Measurements from ENCODE around the gene LMNA. TPM values are rescaled to one million over a fixed set of nuclear protein-coding genes. Genes with fewer than 3 reads are reported as not detected.
"Not testable (repeated sequence)": the region's sequence is repeated elsewhere in the genome, so short reads cannot be mapped to it uniquely, and the experiment has no call there.

Gene LMNA
- total and polyA plus RNA-seq, 10 of the 15 experiments (the other 5 are each of a cell fraction or from before 2014, with no cell fraction given), result 0.42 to 334 (median 81.1) TPM

DNA sequence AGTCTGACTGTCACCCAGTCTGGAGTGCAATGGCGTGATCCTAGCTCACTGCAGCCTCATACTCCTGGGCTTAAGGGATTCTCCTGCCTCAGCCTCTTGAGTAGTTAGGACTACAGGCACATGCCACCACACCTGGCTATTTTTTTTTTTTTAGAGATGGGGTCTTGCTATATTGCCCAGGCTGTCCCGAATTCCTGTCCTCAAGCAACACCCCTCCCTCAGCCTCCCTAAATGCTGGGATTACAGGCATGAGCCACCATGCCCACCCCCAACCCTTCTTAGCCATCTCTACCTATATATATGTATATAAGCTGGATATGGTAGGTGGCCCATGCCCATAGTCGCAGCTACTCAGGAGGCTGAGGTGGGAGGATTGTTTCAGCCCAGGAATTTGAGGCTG, 66.0 kb downstream of the LMNA start:
- no peak overlapping the region for H3K27ac ChIP-seq (ENCODE audit: control insufficient read depth, insufficient read depth)
- intact Hi-C loops (cut with micrococcal nuclease; ENCODE audit: unreplicated experiment), result no loop called here
- TF ChIP-seq RFX5 (IDR thresholded peaks at IDR 0.05; ENCODE audit: low read depth, low read length) (no peak), FOS (IDR thresholded peaks at IDR 0.05; ENCODE audit: borderline replicate concordance, extremely low read depth, insufficient read length) (no peak)
- TF ChIP-seq, protein P1, sequence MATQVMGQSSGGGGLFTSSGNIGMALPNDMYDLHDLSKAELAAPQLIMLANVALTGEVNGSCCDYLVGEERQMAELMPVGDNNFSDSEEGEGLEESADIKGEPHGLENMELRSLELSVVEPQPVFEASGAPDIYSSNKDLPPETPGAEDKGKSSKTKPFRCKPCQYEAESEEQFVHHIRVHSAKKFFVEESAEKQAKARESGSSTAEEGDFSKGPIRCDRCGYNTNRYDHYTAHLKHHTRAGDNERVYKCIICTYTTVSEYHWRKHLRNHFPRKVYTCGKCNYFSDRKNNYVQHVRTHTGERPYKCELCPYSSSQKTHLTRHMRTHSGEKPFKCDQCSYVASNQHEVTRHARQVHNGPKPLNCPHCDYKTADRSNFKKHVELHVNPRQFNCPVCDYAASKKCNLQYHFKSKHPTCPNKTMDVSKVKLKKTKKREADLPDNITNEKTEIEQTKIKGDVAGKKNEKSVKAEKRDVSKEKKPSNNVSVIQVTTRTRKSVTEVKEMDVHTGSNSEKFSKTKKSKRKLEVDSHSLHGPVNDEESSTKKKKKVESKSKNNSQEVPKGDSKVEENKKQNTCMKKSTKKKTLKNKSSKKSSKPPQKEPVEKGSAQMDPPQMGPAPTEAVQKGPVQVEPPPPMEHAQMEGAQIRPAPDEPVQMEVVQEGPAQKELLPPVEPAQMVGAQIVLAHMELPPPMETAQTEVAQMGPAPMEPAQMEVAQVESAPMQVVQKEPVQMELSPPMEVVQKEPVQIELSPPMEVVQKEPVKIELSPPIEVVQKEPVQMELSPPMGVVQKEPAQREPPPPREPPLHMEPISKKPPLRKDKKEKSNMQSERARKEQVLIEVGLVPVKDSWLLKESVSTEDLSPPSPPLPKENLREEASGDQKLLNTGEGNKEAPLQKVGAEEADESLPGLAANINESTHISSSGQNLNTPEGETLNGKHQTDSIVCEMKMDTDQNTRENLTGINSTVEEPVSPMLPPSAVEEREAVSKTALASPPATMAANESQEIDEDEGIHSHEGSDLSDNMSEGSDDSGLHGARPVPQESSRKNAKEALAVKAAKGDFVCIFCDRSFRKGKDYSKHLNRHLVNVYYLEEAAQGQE (IDR thresholded peaks at IDR 0.05; ENCODE audit: low read depth, low read length), result no peak
- ChIA-PET SMC1A (ENCODE audit: uncharacterized antibody, unreplicated experiment) (interaction anchor here (0.7 kb wide), 1 partner anchor 33 kb away, joined by 4 read pairs; no protein-coding TSS in a partner anchor), CTCF (no interaction called here), POLR2A (interaction anchor here (0.5 kb wide), 1 partner anchor 908 kb away, joined by 5 read pairs; no protein-coding TSS in a partner anchor), RAD21 (ENCODE audit: unreplicated experiment) (interaction anchor here (0.6 kb wide), 1 partner anchor 13 kb away, joined by 3 read pairs; no protein-coding TSS in a partner anchor)
- DNase-seq (ENCODE audit: low read depth, low spot score), result no peak
- ATAC-seq, result no peak
- no peak overlapping the region for H3K4me2 ChIP-seq (ENCODE audit: control insufficient read depth, insufficient read depth)
- WGBS (ENCODE audit: insufficient coverage, insufficient replicate concordance, low lambda C conversion rate, missing lambda C conversion rate), result 98% methylated on average over 3 of the region's 3 CpGs
- H3K79me2 ChIP-seq (ENCODE audit: control insufficient read depth, insufficient read depth, low read length), result no peaks in the 10 kb centered on the region
- in situ Hi-C loops (cut with MboI), result no loop called here
- H2AFZ ChIP-seq (ENCODE audit: control insufficient read depth, low read depth, low read length), result no peak overlapping the region
- FAIRE-seq, result no peak
- no peaks in the 10 kb centered on the region for H3K27me3 ChIP-seq (replicated peaks in 1 of 2; ENCODE audit: control insufficient read depth in 2 of 2, insufficient read depth in 2 of 2, low read length in 1 of 2)
- no peak overlapping the region for H3K9ac ChIP-seq (ENCODE audit: control insufficient read depth, insufficient read depth, low read length)
- H4K20me1 ChIP-seq (ENCODE audit: control insufficient read depth, insufficient read depth), result no peaks in the 10 kb centered on the region
- no peak overlapping the region for H3K4me3 ChIP-seq
- peaks cover 6 to 13% of the 10 kb centered on the region in 2 experiments for H3K36me3 ChIP-seq (ENCODE audit: control insufficient read depth in 2 of 2, insufficient read depth in 2 of 2, low read length in 1 of 2)
- no peaks in the 10 kb centered on the region; the same call in 1 of the 2 replicates for H3K4me1 ChIP-seq (ENCODE audit: control insufficient read depth, insufficient read depth, low read length)
- no TSS peak for BruUV-seq (replicated peaks)
- H3K9me3 ChIP-seq (replicated peaks; ENCODE audit: control insufficient read depth, insufficient read depth, low read length), result no peaks in the 10 kb centered on the region

DNA sequence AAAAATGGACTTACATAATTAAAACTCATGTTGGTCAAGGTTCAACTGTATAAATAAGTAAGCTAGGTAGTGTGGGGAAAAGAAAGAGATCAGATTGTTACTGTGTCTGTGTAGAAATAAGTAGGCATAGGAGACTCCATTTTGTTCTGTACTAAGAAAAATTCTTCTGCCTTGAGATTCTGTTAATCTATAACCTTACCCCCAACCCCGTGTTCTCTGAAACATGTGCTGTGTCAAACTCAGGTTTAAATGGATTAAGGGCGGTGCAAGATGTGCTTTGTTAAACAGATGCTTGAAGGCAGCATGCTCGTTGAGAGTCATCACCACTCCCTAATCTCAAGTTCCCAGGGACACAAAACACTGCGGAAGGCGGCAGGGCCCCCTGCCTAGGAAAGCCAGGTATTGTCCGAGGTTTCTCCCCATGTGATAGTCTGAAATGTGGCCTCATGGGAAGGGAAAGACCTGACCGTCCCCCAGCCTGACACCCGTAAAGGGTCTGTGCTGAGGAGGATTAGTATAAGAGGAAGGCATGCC, 66.9 kb downstream of the LMNA start:
- in situ Hi-C loops (cut with MboI); H3K27me3 ChIP-seq (replicated peaks in 1 of 2; ENCODE audit: control insufficient read depth in 2 of 2, insufficient read depth in 2 of 2, low read length in 1 of 2); H3K9ac ChIP-seq (ENCODE audit: control insufficient read depth, insufficient read depth, low read length); intact Hi-C loops (cut with micrococcal nuclease; ENCODE audit: unreplicated experiment); H3K27ac ChIP-seq (ENCODE audit: control insufficient read depth, insufficient read depth); FAIRE-seq; BruUV-seq (replicated peaks); H3K36me3 ChIP-seq (ENCODE audit: control insufficient read depth in 2 of 2, insufficient read depth in 2 of 2, low read length in 1 of 2); H3K4me1 ChIP-seq (ENCODE audit: control insufficient read depth, insufficient read depth, low read length); H3K4me2 ChIP-seq (ENCODE audit: control insufficient read depth, insufficient read depth); DNase-seq (ENCODE audit: low read depth, low spot score); H3K9me3 ChIP-seq (replicated peaks; ENCODE audit: control insufficient read depth, insufficient read depth, low read length); POLR2A ChIA-PET; H4K20me1 ChIP-seq (ENCODE audit: control insufficient read depth, insufficient read depth); ATAC-seq; H3K79me2 ChIP-seq (ENCODE audit: control insufficient read depth, insufficient read depth, low read length); RAD21 ChIA-PET (ENCODE audit: unreplicated experiment); CTCF ChIA-PET; H2AFZ ChIP-seq (ENCODE audit: control insufficient read depth, low read depth, low read length); SMC1A ChIA-PET (ENCODE audit: uncharacterized antibody, unreplicated experiment); H3K4me3 ChIP-seq: not testable (repeated sequence)
- WGBS (ENCODE audit: insufficient coverage, insufficient replicate concordance, low lambda C conversion rate, missing lambda C conversion rate), result 73% methylated on average over 8 of the region's 8 CpGs

DNA sequence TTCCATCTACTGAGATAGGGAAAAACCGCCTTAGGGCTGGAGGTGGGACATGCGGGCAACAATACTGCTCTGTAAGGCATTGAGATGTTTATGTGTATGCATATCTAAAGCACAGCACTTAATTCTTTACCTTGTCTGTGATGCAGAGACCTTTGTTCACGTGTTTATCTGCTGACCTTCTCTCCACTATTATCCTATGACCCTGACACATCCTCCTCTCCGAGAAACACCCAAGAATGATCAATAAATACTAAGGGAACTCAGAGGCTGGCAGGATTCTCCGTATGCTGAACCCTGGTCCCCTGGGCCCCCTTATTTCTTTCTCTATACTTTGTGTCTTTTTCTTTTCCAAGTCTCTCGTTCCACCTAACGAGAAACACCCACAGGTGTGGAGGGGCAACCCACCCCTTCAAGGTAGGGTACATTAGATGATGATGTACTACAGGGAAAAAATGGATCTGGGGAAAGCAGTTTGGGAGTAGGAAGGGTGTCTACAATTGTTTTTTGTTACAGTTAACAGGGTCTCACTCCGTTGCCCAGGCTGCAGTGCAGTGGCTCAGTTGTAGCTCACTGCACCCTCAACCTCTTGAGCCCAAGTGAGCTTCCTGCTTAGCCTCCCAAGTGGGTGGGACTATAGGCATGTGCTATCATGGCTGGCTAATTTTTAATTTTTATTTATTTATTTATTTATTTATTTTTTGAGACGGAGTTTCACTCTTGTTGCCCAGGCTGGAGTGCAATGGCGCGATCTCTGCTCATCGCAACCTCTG, 67.7 kb downstream of the LMNA start:
- ATAC-seq; RAD21 ChIA-PET (ENCODE audit: unreplicated experiment); SMC1A ChIA-PET (ENCODE audit: uncharacterized antibody, unreplicated experiment); H3K27me3 ChIP-seq (replicated peaks in 1 of 2; ENCODE audit: control insufficient read depth in 2 of 2, insufficient read depth in 2 of 2, low read length in 1 of 2); H3K9ac ChIP-seq (ENCODE audit: control insufficient read depth, insufficient read depth, low read length); intact Hi-C loops (cut with micrococcal nuclease; ENCODE audit: unreplicated experiment); in situ Hi-C loops (cut with MboI); H3K9me3 ChIP-seq (replicated peaks; ENCODE audit: control insufficient read depth, insufficient read depth, low read length); H3K36me3 ChIP-seq (ENCODE audit: control insufficient read depth in 2 of 2, insufficient read depth in 2 of 2, low read length in 1 of 2); H3K4me3 ChIP-seq; DNase-seq (ENCODE audit: low read depth, low spot score); CTCF ChIA-PET; FAIRE-seq; BruUV-seq (replicated peaks); H3K79me2 ChIP-seq (ENCODE audit: control insufficient read depth, insufficient read depth, low read length); H3K4me1 ChIP-seq (ENCODE audit: control insufficient read depth, insufficient read depth, low read length); H2AFZ ChIP-seq (ENCODE audit: control insufficient read depth, low read depth, low read length); POLR2A ChIA-PET; H3K4me2 ChIP-seq (ENCODE audit: control insufficient read depth, insufficient read depth); H3K27ac ChIP-seq (ENCODE audit: control insufficient read depth, insufficient read depth); H4K20me1 ChIP-seq (ENCODE audit: control insufficient read depth, insufficient read depth): not testable (repeated sequence)
- WGBS (ENCODE audit: insufficient coverage, insufficient replicate concordance, low lambda C conversion rate, missing lambda C conversion rate), result 81% methylated on average over 12 of the region's 12 CpGs

All from GM12878 (cell line).